ENCODE data around the gene FBN2.

- TF ChIP-seq CTCF (conservative IDR thresholded peaks at IDR 0.05) (no peak), EZH2 (IDR thresholded peaks at IDR 0.05; ENCODE audit: low read depth) (no peak)
Observed at GRCh38 chr5:128487041-128487440, 51.0 kb downstream of the FBN2 start.
